ENCODE results near the gene RFTN1. TPM values are rescaled to one million over a fixed set of nuclear protein-coding genes. Genes with fewer than 3 reads are reported as not detected.

The RFTN1 gene
- total and polyA plus RNA-seq, 4 donors: 4.4 to 20.4 (median 11.9) TPM

GRCh38 chr3:16511681-16512434 is 1.6 kb downstream of the RFTN1 start:
- 14% methylated on average over 11 of the region's 11 CpGs for WGBS
- H3K4me1 ChIP-seq (ENCODE audit: control insufficient read depth in 4 of 4, insufficient read depth in 4 of 4, low read length in 3 of 4): peaks cover 5 to 59% (median 41%) of the 10 kb centered on the region in 4 donors
- H3K9me3 ChIP-seq (ENCODE audit: control insufficient read depth in 4 of 4, low read length in 3 of 4): no peaks in the 10 kb centered on the region
- H3K4me3 ChIP-seq (ENCODE audit: low read depth in 1 of 3, low read length in 3 of 3): peak overlapping the region in 2 of 3 donors; percentile 70 to 80
- TF ChIP-seq NR2F2 (IDR thresholded peaks at IDR 0.05) (peak; percentile 96), JUND (IDR thresholded peaks at IDR 0.05) (peak in 1 of 2 donors; percentile 11), RXRA (IDR thresholded peaks at IDR 0.05) (no peak), SP1 (IDR thresholded peaks at IDR 0.05) (peak; percentile 52), EGR1 (IDR thresholded peaks at IDR 0.05; ENCODE audit: low read depth in 2 of 2) (no peak), FOXA1 (IDR thresholded peaks at IDR 0.05) (no peak)
- no peak for DNase-seq (ENCODE audit: low spot score)
- peak overlapping the region; percentile 30 to 84 for H3K9ac ChIP-seq (ENCODE audit: low read depth in 1 of 2, low read length in 2 of 2)
- peak overlapping the region; percentile 88 to 94 for H3K27ac ChIP-seq (ENCODE audit: low read depth in 1 of 2, low read length in 2 of 2)
- no peaks in the 10 kb centered on the region for H3K27me3 ChIP-seq (ENCODE audit: control insufficient read depth in 4 of 4, insufficient read depth in 4 of 4, low read length in 3 of 4)
- no peaks in the 10 kb centered on the region for H3K36me3 ChIP-seq (ENCODE audit: control insufficient read depth in 4 of 4, insufficient read depth in 3 of 4, low read depth in 1 of 4, low read length in 3 of 4)

DNA sequence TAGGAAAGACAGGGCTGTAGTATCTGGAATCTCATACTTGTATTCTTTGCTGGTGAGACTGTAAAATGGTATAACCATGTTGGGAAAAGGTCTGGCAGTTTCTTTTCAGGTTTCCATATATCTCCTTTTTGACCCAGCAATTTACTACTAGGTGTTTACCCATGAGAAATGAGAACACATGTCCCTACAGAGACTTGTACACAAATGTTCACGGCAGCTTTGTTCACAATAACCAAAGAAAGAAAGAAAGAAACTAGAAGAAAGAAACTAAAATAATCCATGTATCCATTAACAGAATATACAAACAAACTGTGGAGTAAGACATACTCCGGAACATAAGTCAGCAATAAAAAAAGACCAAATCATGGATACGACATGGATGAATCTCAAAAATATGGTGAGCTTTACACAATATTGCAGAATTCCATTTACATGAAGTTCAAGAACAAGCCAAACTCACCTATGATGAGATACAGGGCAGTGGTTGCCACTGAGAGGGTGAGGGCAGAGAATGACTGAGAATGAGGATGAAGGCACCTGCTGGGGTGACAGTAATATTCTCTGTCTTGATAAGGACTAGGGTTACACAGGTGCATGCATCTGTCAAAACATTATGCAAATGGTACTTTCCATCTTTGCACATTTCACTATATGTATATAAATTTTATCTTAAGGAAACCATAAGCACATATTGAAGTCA is 2.7 kb downstream of the RFTN1 start:
- Histone ChIP-seq H3K27me3 (ENCODE audit: control insufficient read depth in 4 of 4, insufficient read depth in 4 of 4, low read length in 3 of 4) (no peaks in the 10 kb centered on the region), H3K4me3 (ENCODE audit: low read depth in 1 of 3, low read length in 3 of 3) (no peak overlapping the region), H3K9ac (ENCODE audit: low read depth in 1 of 2, low read length in 2 of 2) (no peak overlapping the region), H3K4me1 (ENCODE audit: control insufficient read depth in 4 of 4, insufficient read depth in 4 of 4, low read length in 3 of 4) (peaks cover 5 to 58% (median 35%) of the 10 kb centered on the region in 4 donors), H3K27ac (ENCODE audit: low read depth in 1 of 2, low read length in 2 of 2) (peak overlapping the region; percentile 11 to 48), H3K36me3 (ENCODE audit: control insufficient read depth in 4 of 4, insufficient read depth in 3 of 4, low read depth in 1 of 4, low read length in 3 of 4) (no peaks in the 10 kb centered on the region), H3K9me3 (ENCODE audit: control insufficient read depth in 4 of 4, low read length in 3 of 4) (no peaks in the 10 kb centered on the region)
- no peak for TF ChIP-seq RAD21 (IDR thresholded peaks at IDR 0.05)
- WGBS: 69% methylated on average over 3 of the region's 3 CpGs
- DNase-seq (ENCODE audit: low spot score): no peak

DNA sequence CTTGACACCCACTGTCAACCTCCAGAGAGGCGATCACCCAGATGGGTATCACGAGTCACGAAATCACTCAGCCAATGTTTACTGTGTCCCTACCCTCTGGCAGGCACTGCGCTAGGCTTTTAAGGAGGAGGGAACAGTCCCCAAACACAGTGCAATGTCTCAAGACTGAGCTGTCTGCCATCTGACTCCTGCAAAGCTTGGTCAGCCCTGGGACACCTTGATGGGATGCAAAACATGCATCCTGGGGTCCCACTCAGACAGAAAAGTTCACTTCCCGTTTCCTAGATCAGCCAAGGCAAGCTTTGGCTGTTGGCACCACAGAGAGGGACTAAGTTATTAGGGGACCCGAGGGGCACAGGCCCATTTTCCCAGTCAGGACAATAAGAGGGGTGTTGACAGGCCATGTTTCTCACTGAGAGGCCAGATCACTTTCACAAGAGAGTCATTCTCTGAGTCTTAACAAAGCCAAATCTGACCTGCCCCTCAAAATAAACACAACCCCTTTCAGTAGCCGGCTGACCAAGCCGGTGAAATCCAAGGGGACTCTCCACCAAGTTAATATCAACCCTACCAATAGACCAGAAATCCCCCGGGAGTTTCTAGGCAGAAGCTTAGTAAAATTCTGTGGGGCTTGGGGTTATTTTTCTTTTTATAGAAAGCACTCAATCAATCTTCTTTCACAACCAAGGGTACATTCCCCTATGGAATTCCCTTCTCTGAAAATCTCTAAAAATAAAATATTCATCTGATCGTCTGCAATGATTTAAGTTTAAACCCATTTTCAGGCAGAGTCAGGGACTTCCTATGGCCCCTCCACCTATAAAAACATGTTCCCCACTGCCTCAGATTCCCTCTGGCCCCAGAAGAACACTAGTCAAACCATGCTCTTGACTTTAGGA is 3.5 kb downstream of the RFTN1 start:
- Histone ChIP-seq H3K4me3 (ENCODE audit: low read depth in 1 of 3, low read length in 3 of 3) (no peak overlapping the region), H3K27me3 (ENCODE audit: control insufficient read depth in 4 of 4, insufficient read depth in 4 of 4, low read length in 3 of 4) (no peaks in the 10 kb centered on the region), H3K27ac (ENCODE audit: low read depth in 1 of 2, low read length in 2 of 2) (peak overlapping the region; percentile 11 to 48), H3K4me1 (ENCODE audit: control insufficient read depth in 4 of 4, insufficient read depth in 4 of 4, low read length in 3 of 4) (peaks cover 5 to 58% (median 35%) of the 10 kb centered on the region in 4 donors), H3K9me3 (ENCODE audit: control insufficient read depth in 4 of 4, low read length in 3 of 4) (no peaks in the 10 kb centered on the region), H3K36me3 (ENCODE audit: control insufficient read depth in 4 of 4, insufficient read depth in 3 of 4, low read depth in 1 of 4, low read length in 3 of 4) (no peaks in the 10 kb centered on the region), H3K9ac (ENCODE audit: low read depth in 1 of 2, low read length in 2 of 2) (no peak overlapping the region)
- WGBS: 47% methylated on average over 10 of the region's 10 CpGs
- TF ChIP-seq YY1 (IDR thresholded peaks at IDR 0.05): no peak
- DNase-seq (ENCODE audit: low spot score): no peak

GRCh38 chr3:16508591-16508995 is 4.9 kb downstream of the RFTN1 start:
- peak overlapping the region in 1 of 2 donors; percentile 9 for H3K27ac ChIP-seq (ENCODE audit: low read depth in 1 of 2, low read length in 2 of 2)
- H3K27me3 ChIP-seq (ENCODE audit: control insufficient read depth in 4 of 4, insufficient read depth in 4 of 4, low read length in 3 of 4): no peaks in the 10 kb centered on the region
- TF ChIP-seq RAD21 (IDR thresholded peaks at IDR 0.05): peak in 1 of 2 donors; percentile 28
- TF ChIP-seq NR2F2 (IDR thresholded peaks at IDR 0.05): no peak
- peaks cover 5 to 51% (median 28%) of the 10 kb centered on the region in 4 donors for H3K4me1 ChIP-seq (ENCODE audit: control insufficient read depth in 4 of 4, insufficient read depth in 4 of 4, low read length in 3 of 4)
- DNase-seq (ENCODE audit: low spot score): no peak
- no peak overlapping the region for H3K4me3 ChIP-seq (ENCODE audit: low read depth in 1 of 3, low read length in 3 of 3)
- no peaks in the 10 kb centered on the region for H3K9me3 ChIP-seq (ENCODE audit: control insufficient read depth in 4 of 4, low read length in 3 of 4)
- H3K9ac ChIP-seq (ENCODE audit: low read depth in 1 of 2, low read length in 2 of 2): peak overlapping the region in 1 of 2 donors; percentile 18
- 49% methylated on average over 6 of the region's 6 CpGs for WGBS
- no peaks in the 10 kb centered on the region for H3K36me3 ChIP-seq (ENCODE audit: control insufficient read depth in 4 of 4, insufficient read depth in 3 of 4, low read depth in 1 of 4, low read length in 3 of 4)

Measured in liver (tissue), 9 donors.